Nephron (organoid): ENCODE data around the gene TAAR6.

Source experiments
- H3K27ac Mint-ChIP-seq, 3 experiments: 2 replicates each; pipeline ENCODE4 v1.8.0; 2020; ENCODE audit warnings: mixed read lengths in 3 of 3, mild to moderate bottlenecking in 2 of 3, moderate library complexity in 1 of 3
- H3K27me3 Mint-ChIP-seq: 2 replicates; pipeline ENCODE4 v1.8.0; 2021; ENCODE audit warnings: low read depth, mild to moderate bottlenecking, moderate library complexity, mixed read lengths
- H3K36me3 Mint-ChIP-seq: 2 replicates; pipeline ENCODE4 v1.8.0; 2020; ENCODE audit warnings: low read depth, mixed read lengths
- H3K4me1 Mint-ChIP-seq: 2 replicates; pipeline ENCODE4 v1.8.0; 2020; ENCODE audit warnings: mixed read lengths
- H3K4me3 Mint-ChIP-seq, 3 experiments: 2 replicates each; pipeline ENCODE4 v1.8.0; 2020; ENCODE audit warnings: mild to moderate bottlenecking in 3 of 3, mixed read lengths in 3 of 3, moderate library complexity in 2 of 3
- H3K9me3 Mint-ChIP-seq: 2 replicates; pipeline ENCODE4 v1.8.0; 2020; ENCODE audit warnings: mixed read lengths
- CTCF ChIP-seq, 3 experiments: fragments of 200-600 bp; sonication (generic); IDR thresholded peaks; one replicate each; pipeline ENCODE4 v1.5.0; 2021; ENCODE audit warnings: antibody characterized with exemption in 3 of 3; ENCODE audit not compliant: unreplicated experiment in 3 of 3

Gene TAAR6

GRCh38 chr6:132570221-132570777, at the start of gene TAAR6:
Gene TAAR6, plus strand, starts transcription at chr6:132570322. Its CDS starts 0 bp downstream, at chr6:132570322.
- no peak within 1 kb of the TSS for H3K4me3 Mint-ChIP-seq
- no peaks in the 10 kb centered on the region for H3K9me3 Mint-ChIP-seq
- H3K36me3 Mint-ChIP-seq: no peaks in the 10 kb centered on the region
- H3K27me3 Mint-ChIP-seq: peaks cover 3% of the 10 kb centered on the region
- no peak within 1 kb of the TSS for H3K27ac Mint-ChIP-seq
- no peaks in the 10 kb centered on the region for H3K4me1 Mint-ChIP-seq
- no peak for TF ChIP-seq CTCF (IDR thresholded peaks at IDR 0.05; ENCODE audit: unreplicated experiment in 3 of 3)

GRCh38 chr6:132520953-132521352, 49.2 kb upstream of the TAAR6 start:
- no peak for TF ChIP-seq CTCF (IDR thresholded peaks at IDR 0.05; ENCODE audit: unreplicated experiment in 3 of 3)
- H3K4me3 Mint-ChIP-seq: no peak overlapping the region
- no peaks in the 10 kb centered on the region for H3K36me3 Mint-ChIP-seq
- no peaks in the 10 kb centered on the region for H3K4me1 Mint-ChIP-seq
- H3K27ac Mint-ChIP-seq: no peak overlapping the region
- peaks cover 3% of the 10 kb centered on the region for H3K27me3 Mint-ChIP-seq
- peaks cover 3% of the 10 kb centered on the region for H3K9me3 Mint-ChIP-seq

GRCh38 chr6:132524646-132525045, 45.5 kb upstream of the TAAR6 start:
- H3K36me3 Mint-ChIP-seq: no peaks in the 10 kb centered on the region
- no peak for TF ChIP-seq CTCF (IDR thresholded peaks at IDR 0.05; ENCODE audit: unreplicated experiment in 3 of 3)
- H3K4me3 Mint-ChIP-seq: no peak overlapping the region
- H3K27ac Mint-ChIP-seq: peak overlapping the region in 1 of 3 experiments; percentile 43
- H3K9me3 Mint-ChIP-seq: peaks cover 3% of the 10 kb centered on the region
- H3K27me3 Mint-ChIP-seq: no peaks in the 10 kb centered on the region
- no peaks in the 10 kb centered on the region for H3K4me1 Mint-ChIP-seq

GRCh38 chr6:132525866-132526265, 44.3 kb upstream of the TAAR6 start:
- no peaks in the 10 kb centered on the region for H3K36me3 Mint-ChIP-seq
- H3K4me1 Mint-ChIP-seq: no peaks in the 10 kb centered on the region
- H3K27me3 Mint-ChIP-seq: no peaks in the 10 kb centered on the region
- H3K4me3 Mint-ChIP-seq: no peak overlapping the region
- no peak overlapping the region for H3K27ac Mint-ChIP-seq
- TF ChIP-seq CTCF (IDR thresholded peaks at IDR 0.05; ENCODE audit: unreplicated experiment in 3 of 3): no peak
- H3K9me3 Mint-ChIP-seq: peaks cover 3% of the 10 kb centered on the region

GRCh38 chr6:132526461-132526860, 43.7 kb upstream of the TAAR6 start:
- TF ChIP-seq CTCF (IDR thresholded peaks at IDR 0.05; ENCODE audit: unreplicated experiment in 3 of 3): no peak
- Mint-ChIP-seq H3K4me1 (no peaks in the 10 kb centered on the region), H3K27ac (no peak overlapping the region), H3K9me3 (peaks cover 3% of the 10 kb centered on the region), H3K36me3 (no peaks in the 10 kb centered on the region), H3K4me3 (no peak overlapping the region), H3K27me3 (no peaks in the 10 kb centered on the region)

GRCh38 chr6:132527791-132528190, 42.3 kb upstream of the TAAR6 start:
- H3K36me3 Mint-ChIP-seq: no peaks in the 10 kb centered on the region
- TF ChIP-seq CTCF (IDR thresholded peaks at IDR 0.05; ENCODE audit: unreplicated experiment in 3 of 3): no peak
- H3K27me3 Mint-ChIP-seq: no peaks in the 10 kb centered on the region
- no peak overlapping the region for H3K4me3 Mint-ChIP-seq
- peaks cover 3% of the 10 kb centered on the region for H3K9me3 Mint-ChIP-seq
- no peaks in the 10 kb centered on the region for H3K4me1 Mint-ChIP-seq
- H3K27ac Mint-ChIP-seq: no peak overlapping the region
